Lung microvascular endothelial cell (primary cell): ENCODE results near the gene CNST. TPM values are rescaled to one million over a fixed set of nuclear protein-coding genes. Genes with fewer than 3 reads are reported as not detected.
A peak's percentile ranks its signal among the peaks of the same experiment; 100 is the strongest.
"Not testable (repeated sequence)": the region's sequence is repeated elsewhere in the genome, so short reads cannot be mapped to it uniquely, and the experiment has no call there.

Source experiments
- DNase-seq, 2 donors: peaks; one replicate each; pipeline versions ENCODE4 v3.0.0 to v3.0.0-alpha.2; 2010; ENCODE audit warnings: low read depth in 2 of 2
- total RNA-seq: library from RNA; depleted of rRNA; stranded (reverse); fragments of >200 nt; gene quantifications from 2 replicates; pipeline ENCODE4 v1.2.1, GENCODE V29; 2014

CNST gene
- total RNA-seq, 1 donor from 2014 or later, result 32.5 TPM

GRCh38 chr1:246705368-246705767 is 139.1 kb downstream of the CNST start:
- DNase-seq, result peak in 1 of 2 donors; percentile 25

- no peak for DNase-seq
Observed at GRCh38 chr1:246708166-246708565, 141.9 kb downstream of the CNST start.

GRCh38 chr1:246709196-246709595 is 142.9 kb downstream of the CNST start:
- no peak for DNase-seq

GRCh38 chr1:246709835-246710234 is 143.6 kb downstream of the CNST start:
- DNase-seq, result no peak

- no peak for DNase-seq
Observed at GRCh38 chr1:246711548-246712003, 145.3 kb downstream of the CNST start.

- DNase-seq, result not testable (repeated sequence)
Observed at GRCh38 chr1:246712428-246712827, 146.2 kb downstream of the CNST start.

Other genes with a start within 250 kb of the CNST start
- 16.3 and 17.3 TPM in 2 replicates for gene SMYD3, start 59.2 kb upstream of the CNST start, total RNA-seq
- gene TFB2M, start 195 bp upstream of the CNST start, total RNA-seq, result 11.6 and 12.5 TPM in 2 replicates
- 39.4 and 39.9 TPM in 2 replicates for gene SCCPDH, start 158.0 kb downstream of the CNST start, total RNA-seq